SIG-M5 (cell line): ENCODE data around the gene A1CF.

Experiments
- DNase-seq: peaks from one replicate; lab custom pipeline; 2025; lab: John Stamatoyannopoulos, UW

A1CF gene

GRCh38 chr10:50861370-50861769 lies 24.1 kb downstream of the A1CF start:
- no peak for DNase-seq

- DNase-seq = no peak
Measured at GRCh38 chr10:50857579-50857978, 27.8 kb downstream of the A1CF start.

- DNase-seq = no peak
Measured at GRCh38 chr10:50855461-50855860, 30.0 kb downstream of the A1CF start.

GRCh38 chr10:50855015-50855414 lies 30.4 kb downstream of the A1CF start:
- DNase-seq = no peak

GRCh38 chr10:50853557-50853956 lies 31.9 kb downstream of the A1CF start:
- no peak for DNase-seq

GRCh38 chr10:50851884-50852671 lies 33.3 kb downstream of the A1CF start:
- DNase-seq = no peak

GRCh38 chr10:50850578-50851230 lies 34.7 kb downstream of the A1CF start:
- no peak for DNase-seq

- DNase-seq = no peak
Measured at GRCh38 chr10:50846753-50847152, 38.7 kb downstream of the A1CF start.

- DNase-seq = no peak
Measured at GRCh38 chr10:50837095-50837494, 48.3 kb downstream of the A1CF start.

- DNase-seq = no peak
Measured at GRCh38 chr10:50832171-50832751, 53.2 kb downstream of the A1CF start.

GRCh38 chr10:50830066-50830465 lies 55.4 kb downstream of the A1CF start:
- no peak for DNase-seq

- DNase-seq = no peak
Measured at GRCh38 chr10:50824782-50825181, 60.6 kb downstream of the A1CF start.

GRCh38 chr10:50823789-50824188 lies 61.6 kb downstream of the A1CF start:
- DNase-seq = no peak

- no peak for DNase-seq
Measured at GRCh38 chr10:50809596-50809995, 75.8 kb downstream of the A1CF start.

- no peak for DNase-seq
Measured at GRCh38 chr10:50807851-50808776, 77.3 kb downstream of the A1CF start.

- no peak for DNase-seq
Measured at GRCh38 chr10:50805981-50806622, 79.3 kb downstream of the A1CF start.

- no peak for DNase-seq
Measured at GRCh38 chr10:50799595-50799994, 85.8 kb downstream of the A1CF start.

GRCh38 chr10:50798297-50798696 lies 87.1 kb downstream of the A1CF start:
- no peak for DNase-seq

GRCh38 chr10:50796693-50797092 lies 88.7 kb downstream of the A1CF start:
- no peak for DNase-seq

GRCh38 chr10:50794490-50794889 lies 90.9 kb downstream of the A1CF start:
- no peak for DNase-seq
